ENCODE measurements around the gene PPP2R5B.
A peak's percentile ranks its signal among the peaks of the same experiment; 100 is the strongest.

The PPP2R5B gene

DNA sequence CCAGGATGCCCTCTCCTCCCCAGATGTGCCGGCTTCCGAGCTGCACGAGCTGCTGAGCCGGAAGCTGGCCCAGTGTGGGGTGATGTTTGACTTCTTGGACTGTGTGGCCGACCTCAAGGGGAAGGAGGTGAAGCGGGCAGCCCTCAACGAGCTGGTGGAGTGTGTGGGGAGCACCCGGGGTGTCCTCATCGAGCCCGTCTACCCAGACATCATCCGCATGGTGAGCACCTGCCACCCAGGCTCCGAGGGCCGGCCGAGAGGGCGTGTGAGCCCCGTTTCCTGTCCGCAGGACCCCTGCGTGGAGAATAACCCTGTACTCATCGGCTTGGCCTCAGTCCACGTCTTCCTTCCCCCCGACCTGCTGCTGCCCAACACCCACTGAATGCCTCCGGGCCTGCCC is 2.2 kb downstream of the PPP2R5B start:
- TF ChIP-seq CTCF (IDR thresholded peaks at IDR 0.05; ENCODE audit: insufficient read depth, low read depth, low read length, missing control alignments), result no peak
- H3K4me3 ChIP-seq (ENCODE audit: low read length), result no peak overlapping the region
- no peak for DNase-seq (ENCODE audit: low read depth)

DNA sequence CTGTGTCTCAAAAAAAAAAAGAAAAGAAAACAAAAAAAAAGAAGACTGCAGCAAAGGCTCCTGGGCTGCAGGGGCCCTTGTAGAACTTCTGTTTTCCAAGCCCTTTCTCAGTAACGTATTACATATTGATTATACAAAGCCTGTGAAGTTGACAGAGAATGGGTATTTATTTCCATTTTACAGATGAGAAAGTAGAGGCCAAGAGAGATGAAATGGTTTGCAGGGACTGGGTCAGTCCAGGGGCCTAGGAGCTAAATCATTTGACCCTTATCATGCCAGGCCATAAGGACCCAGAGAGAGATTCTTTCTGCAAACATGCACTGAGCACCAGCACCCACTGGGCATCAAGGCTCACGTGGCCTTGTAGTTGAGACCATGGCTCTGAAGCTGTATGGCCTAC is 4.5 kb downstream of the PPP2R5B start:
- DNase-seq (ENCODE audit: low read depth), result no peak
- no peak for TF ChIP-seq CTCF (IDR thresholded peaks at IDR 0.05; ENCODE audit: insufficient read depth, low read depth, low read length, missing control alignments)
- no peak overlapping the region for H3K4me3 ChIP-seq (ENCODE audit: low read length)

DNA sequence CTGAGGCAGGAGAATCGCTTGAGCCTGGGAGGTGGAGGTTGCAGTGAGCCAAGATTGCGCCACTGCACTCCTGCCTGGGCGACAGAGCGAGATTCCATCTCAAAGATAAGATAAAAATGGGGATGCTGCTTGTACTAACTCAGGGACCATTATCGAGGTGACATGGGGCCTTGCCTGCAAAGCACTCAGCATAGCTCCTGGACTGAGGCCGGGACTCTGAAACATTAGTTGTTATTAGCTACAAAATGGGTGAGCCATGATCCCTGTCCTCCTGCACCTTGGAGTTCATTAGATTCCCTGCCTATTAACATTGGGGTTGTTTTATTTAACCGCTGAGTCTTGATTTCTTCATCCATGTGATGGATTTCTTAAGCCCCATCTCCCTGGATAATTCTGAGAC is 5.1 kb downstream of the PPP2R5B start:
- no peak for TF ChIP-seq CTCF (IDR thresholded peaks at IDR 0.05; ENCODE audit: insufficient read depth, low read depth, low read length, missing control alignments)
- DNase-seq (ENCODE audit: low read depth), result no peak
- H3K4me3 ChIP-seq (ENCODE audit: low read length), result no peak overlapping the region

GRCh38 chr11:64930340-64930739 is 5.9 kb downstream of the PPP2R5B start:
- TF ChIP-seq CTCF (IDR thresholded peaks at IDR 0.05; ENCODE audit: insufficient read depth, low read depth, low read length, missing control alignments), result no peak
- H3K4me3 ChIP-seq (ENCODE audit: low read length), result no peak overlapping the region
- DNase-seq (ENCODE audit: low read depth), result no peak

DNA sequence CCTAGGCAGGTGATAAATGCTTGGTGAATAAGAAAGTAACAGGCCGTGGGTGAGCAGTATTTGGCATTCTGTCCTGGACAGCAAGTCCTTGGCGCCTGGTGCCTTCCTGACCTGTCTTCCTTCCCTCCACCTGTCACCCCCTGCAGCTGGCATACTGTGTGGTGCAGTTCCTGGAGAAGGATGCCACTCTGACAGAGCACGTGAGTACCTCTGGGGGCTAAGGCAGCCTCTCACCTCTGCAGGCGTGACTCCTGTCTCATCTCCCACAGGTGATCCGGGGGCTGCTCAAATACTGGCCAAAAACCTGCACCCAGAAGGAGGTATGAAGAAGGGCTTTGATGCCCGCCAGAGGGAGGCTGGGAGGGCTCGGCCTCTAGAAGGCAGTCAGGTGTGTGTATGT is 6.8 kb downstream of the PPP2R5B start:
- no peak overlapping the region for H3K4me3 ChIP-seq (ENCODE audit: low read length)
- no peak for TF ChIP-seq CTCF (IDR thresholded peaks at IDR 0.05; ENCODE audit: insufficient read depth, low read depth, low read length, missing control alignments)
- DNase-seq (ENCODE audit: low read depth), result no peak

GRCh38 chr11:64932324-64932723 is 7.8 kb downstream of the PPP2R5B start:
- no peak overlapping the region for H3K4me3 ChIP-seq (ENCODE audit: low read length)
- DNase-seq (ENCODE audit: low read depth), result no peak
- no peak for TF ChIP-seq CTCF (IDR thresholded peaks at IDR 0.05; ENCODE audit: insufficient read depth, low read depth, low read length, missing control alignments)

GRCh38 chr11:64933213-64933934 is 8.9 kb downstream of the PPP2R5B start:
- TF ChIP-seq CTCF (IDR thresholded peaks at IDR 0.05; ENCODE audit: insufficient read depth, low read depth, low read length, missing control alignments), result no peak
- no peak overlapping the region for H3K4me3 ChIP-seq (ENCODE audit: low read length)
- peak; percentile 17 for DNase-seq (ENCODE audit: low read depth)

Measured in epithelial cell of esophagus (primary cell).